GM19025 (cell line): ENCODE data around the gene LPO.

Source experiments
- ATAC-seq: cut with Tn5 transposase; IDR thresholded peaks from one replicate; pipeline ENCODE4 v1.9.1; 2021; ENCODE audit warnings: mild to moderate bottlenecking, low read depth, moderate library complexity; ENCODE audit not compliant: unreplicated experiment

LPO gene

DNA sequence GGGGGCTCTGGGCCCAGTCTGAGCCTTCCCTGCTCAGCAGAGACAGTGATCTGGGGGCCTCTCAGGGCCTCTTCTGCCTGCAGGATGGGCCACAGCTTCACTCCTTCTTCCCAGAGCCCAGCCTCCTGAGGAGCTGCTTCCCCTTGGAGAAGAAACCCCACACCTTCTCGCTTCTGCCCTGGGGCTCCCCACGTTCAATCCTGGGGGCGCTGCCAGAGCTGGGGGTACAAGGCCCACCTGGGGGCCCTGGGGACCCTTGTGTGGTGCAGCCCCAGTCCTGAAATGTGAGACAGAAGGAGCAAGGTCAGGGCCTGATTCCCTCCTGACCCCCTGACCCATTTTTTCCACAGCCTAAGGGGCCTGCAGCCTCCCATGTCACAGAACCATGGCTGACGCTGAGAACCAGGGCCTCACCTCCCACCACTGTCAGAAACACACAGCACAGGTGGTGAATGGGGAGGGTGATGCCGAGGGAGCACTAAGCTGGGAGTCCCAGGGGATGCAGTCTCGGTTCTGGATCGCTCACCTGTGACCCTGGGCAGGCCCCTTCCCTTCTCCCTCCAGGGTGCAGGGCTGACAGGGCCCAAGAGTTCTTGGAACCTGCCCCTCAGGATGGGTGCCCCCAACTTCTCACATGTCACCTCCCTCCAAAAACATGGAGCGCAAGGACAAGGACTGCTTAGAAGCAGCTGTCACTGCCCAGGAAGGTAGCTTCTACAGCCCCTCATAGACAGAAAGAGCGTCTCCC is 64.0 kb downstream of the LPO start:
- no peak for ATAC-seq

DNA sequence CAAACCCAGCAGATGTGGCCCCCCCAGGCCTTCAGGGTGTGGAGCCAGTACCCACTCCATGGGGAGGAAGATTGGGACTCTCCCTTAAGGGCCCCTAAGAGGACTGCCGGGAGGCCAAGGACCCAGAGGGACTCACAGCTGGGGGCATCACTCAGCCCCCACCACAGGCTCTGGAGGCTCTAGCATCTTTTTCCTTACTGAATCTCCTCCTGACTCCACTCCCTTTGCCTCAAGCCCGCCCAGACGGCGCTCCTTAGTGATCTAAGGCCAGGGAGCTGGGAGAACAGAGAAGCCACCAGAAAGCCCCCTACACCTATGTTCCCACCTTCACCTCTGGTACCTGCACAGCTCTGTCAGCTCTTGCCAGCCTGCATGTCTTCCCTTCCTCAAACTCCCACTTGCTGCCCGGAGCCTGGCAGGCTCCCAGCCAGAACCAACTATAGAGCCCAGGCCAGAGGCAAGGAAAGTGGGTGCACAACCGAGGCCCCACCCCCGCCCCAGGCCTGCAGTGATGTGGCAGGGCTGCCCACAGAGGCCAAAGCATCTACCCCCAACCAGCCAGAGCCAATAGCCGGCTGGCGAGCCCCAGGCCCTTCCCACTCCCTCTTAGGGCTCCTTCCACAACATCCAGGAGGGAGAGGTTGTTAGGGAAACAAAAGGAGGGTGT is 64.7 kb downstream of the LPO start:
- no peak for ATAC-seq

DNA sequence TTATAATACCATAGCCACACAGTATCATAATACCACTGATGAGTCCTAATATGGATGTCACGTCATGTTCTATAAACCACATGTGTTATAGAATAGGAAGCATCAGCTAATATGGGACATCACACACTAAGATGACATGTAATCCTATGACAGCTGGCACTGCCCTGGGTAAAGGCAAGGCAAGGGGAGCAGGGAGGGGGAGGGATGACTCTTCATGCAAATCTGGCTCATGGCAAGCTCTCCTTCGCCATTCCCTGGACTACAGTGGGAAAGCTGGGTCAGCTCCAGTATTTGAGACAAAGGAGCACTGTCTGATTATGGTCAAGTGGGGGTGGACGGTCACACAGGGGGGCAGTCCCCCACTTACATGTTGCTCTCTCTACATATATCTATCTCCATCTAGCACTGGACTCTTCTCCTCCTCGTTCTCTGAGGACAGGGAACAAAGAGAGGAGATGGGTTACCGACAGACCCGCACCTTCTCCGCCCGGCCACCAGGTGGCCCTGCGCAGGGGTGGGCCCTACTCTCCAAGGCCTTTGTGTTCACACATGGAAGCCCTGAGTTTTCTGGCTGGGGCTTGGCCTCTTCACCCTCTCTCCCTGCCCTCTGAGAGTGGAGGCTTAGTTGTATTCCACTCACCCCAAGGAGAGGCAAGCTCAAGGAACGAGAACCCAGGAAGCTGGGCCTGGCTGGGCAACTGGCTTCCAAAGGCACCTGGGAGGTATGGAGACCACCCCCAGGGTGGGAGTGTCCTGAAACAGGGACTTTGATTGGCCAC is 65.8 kb downstream of the LPO start:
- no peak for ATAC-seq

DNA sequence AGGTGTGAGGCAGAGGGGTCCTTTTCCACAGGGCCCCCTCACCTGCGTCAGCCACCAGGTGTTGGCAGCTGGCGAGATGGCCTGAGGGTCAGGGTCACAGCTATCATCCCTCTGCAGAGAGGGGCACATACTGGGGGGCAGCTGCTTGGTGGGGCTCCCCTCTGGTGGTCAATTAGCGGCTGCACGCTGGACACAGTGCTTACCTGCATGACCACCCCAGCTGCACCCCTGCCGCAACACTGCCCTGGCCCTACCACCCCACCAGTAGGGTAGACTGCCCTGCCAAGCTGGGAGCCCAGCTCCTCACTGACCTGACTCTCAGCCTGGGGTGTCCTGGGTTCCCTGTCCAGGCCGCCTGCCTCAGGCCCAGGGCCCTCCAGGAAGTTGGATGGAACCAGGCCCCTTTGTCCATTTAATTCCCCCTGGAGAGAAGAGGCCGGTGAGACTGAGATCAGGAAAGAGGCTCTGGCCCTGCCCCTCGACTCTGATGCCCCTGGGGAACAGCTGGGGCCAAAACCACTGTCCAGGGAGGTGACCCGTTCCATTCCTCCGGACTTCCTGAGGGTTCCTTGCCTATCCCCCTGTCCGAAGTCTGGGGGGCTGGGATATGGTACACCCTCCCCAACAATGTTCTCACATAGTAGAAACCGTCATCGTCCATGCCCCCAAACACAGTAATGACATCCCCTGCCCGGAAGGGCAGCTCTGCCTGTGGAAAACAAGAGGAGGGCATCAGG is 66.5 kb downstream of the LPO start:
- no peak for ATAC-seq

DNA sequence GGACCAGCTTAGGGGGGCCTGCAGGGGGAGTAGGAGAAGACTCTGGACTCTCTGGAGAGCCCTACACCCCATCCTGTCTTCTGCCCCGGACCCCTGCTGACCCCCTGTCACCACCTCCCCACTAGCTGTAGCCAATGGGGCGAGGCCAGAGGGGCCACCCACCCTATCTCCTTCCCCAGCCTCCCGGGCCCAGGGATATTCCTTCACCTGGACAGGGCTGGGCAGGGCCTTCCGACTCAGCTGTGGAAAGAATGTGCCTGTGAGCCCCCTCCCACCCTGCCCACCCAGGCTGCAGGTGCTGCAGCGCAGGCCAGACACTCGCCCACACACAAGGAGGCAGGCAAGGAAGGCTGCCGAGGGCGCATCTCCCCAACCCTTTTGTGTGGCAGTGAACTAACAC is 67.2 kb downstream of the LPO start:
- no peak for ATAC-seq

DNA sequence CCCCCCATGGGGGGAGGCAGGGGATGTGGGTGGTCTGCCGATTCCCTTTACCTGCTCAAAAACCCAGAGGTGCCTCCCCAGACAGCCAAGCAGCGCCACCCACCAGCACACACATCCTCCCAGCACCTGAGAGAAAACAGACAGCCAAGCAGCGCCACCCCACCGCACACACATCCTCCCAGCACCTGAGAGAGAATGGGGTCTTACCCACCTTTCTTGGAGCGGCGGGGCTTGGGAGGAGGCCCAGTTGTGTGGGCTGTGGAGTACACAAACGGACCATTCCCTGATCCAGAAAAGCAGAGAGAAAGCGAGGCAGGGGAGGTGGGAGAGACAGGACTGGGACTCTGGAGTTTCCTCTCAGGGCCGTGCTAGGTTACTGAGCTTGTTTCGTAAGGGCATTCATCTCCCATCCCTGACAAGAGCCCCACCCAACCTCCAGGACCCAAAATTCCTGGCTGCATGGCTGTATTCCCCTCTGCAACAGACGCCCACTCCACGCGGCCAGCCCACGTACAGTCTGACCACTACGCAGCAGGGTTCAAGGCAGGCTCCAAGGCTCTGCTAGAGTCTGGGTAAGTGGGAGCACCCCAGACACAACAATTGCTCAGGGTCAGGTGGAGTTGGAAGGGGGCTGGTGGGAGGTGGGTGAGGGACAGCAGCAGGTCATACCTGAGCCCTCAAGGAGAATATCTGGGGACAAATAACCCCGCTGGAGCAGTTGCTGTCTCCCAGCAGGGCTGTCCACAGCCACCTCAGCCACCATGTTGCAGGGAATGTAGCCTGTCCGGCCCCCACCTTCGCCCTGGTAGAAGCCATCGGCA is 68.0 kb downstream of the LPO start:
- no peak for ATAC-seq

DNA sequence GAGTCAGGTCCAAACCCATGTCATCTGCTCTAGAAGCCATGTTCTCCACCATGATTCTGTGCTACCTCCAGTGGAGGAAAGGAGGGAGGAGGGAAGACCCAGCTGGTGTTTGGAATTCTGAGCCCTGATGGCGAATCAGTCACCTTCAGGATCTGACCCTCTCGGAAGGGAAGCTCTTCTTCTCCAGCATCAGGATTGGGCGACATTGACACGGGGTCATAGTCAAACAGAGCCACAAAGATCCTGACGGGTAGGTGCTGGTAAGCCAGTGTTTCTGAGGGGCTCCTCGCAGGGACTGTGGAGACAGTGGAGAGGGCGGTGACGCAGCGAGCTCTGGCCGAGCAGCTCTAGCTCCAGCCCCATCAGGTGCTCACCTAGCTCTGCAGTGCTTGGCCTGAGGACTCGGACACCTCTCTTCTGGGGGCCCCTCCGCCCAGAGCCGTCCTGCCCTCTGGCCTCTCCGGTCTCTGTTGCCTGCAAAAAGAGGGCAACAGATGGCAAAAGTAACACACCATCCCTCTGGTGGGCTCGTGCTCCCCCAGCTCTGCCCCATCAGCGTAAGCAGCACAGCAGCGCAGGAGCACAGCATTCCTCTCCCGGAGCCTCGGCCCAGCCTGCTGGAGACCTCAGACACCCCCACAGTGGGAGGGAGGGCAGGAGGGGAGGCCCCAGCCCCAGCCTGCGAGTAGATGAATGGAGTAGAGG is 69.2 kb downstream of the LPO start:
- ATAC-seq = no peak

DNA sequence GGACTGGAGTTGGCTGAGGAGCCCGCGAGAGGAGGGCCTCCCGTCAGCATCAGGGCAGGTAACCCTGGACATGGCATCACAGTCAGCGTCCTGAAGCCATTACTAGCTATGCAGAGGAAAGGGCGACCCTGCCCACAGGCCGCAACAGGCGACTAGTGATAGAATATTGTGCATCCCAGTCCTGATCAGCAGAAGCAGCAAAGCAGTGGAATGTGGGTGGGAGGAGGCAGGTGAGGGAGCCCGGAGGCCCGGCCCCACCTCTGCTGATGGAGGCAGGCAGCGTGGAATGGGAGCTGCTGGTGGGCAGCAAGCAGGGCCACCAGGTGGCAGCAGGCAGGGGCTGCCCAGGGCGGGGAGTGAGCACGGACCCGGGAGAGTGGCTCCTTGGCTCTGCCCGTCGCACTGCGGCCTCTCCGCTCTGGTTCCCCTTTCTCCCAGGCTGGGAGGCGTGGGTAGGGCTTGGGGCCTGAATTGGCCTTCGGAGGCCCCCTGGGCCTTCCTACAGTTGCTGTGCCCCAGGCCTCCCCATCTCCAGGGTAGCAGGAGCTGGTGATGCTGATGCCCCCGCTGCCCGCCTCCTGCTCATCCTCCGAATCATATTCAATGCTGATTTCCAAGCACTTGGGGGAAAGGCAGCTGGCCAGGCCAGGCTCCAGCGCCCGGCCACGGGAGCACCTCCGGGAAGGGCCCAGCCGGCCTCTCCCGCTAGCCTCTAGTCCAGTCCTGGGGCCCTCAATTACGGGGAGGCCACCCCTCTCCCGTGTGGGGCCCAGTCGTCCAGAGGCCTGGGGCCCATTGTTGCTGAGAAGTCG is 70.0 kb downstream of the LPO start:
- ATAC-seq = no peak

DNA sequence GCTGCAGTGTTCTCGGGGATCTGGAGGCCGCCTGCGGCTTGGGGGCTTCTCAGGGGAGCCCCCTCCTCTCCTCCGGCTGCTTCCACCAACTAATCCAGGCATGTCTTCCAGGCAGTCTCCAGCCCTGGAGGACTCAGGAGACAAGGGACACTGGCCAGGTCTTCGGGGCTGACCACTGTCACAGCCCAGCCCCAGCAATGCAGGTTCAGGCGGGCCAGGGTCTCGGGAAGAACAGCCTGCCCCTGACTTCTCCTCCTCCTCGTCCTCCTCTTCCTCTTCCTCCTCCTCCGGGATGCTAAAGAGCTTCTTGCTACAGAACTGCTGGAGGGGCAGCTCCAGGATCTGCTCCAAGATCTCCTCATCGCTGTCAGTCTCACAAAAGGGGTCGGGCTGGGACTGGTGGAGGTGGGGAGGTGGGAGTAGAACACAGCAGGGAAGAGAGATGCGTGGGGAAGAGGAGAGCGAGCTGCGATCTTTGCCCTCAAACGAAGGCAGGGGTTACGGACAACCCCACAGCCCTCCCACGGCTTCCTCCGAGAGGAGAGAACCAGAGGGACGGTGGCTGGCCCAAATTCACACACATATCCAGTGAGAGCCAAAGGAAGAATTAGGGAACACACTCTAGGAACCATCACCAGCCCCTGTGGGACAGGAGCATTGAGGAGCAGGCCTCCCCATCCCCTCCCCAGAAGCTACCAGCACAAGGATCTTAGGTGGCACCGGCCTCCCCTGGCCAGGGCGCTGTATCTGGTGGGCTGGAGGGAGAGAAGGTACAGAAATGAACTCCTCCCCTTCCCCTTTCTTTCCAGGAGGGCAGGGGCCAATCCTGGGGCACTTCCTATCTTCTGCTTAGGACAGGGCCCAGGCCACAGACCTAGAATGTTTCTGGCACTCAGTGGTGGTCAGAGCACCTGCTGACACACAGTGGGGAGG is 70.9 kb downstream of the LPO start:
- no peak for ATAC-seq

DNA sequence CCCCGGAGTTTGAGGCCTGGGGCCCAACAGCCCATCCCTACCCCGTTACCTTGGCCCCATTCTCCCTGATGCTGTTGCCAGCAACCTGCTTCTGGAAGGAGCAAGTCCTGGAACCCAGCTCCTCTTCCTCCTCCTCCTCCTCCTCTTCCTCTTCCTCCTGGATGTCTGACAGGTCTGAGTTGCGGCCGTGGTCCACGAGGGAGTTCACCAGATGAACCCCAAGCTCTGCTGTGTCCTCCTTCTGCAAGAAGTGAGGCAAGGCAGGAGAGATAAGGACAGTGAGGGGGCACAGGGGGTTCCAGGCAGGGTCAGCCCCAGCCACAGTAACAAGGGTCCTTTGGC is 71.5 kb downstream of the LPO start:
- no peak for ATAC-seq

DNA sequence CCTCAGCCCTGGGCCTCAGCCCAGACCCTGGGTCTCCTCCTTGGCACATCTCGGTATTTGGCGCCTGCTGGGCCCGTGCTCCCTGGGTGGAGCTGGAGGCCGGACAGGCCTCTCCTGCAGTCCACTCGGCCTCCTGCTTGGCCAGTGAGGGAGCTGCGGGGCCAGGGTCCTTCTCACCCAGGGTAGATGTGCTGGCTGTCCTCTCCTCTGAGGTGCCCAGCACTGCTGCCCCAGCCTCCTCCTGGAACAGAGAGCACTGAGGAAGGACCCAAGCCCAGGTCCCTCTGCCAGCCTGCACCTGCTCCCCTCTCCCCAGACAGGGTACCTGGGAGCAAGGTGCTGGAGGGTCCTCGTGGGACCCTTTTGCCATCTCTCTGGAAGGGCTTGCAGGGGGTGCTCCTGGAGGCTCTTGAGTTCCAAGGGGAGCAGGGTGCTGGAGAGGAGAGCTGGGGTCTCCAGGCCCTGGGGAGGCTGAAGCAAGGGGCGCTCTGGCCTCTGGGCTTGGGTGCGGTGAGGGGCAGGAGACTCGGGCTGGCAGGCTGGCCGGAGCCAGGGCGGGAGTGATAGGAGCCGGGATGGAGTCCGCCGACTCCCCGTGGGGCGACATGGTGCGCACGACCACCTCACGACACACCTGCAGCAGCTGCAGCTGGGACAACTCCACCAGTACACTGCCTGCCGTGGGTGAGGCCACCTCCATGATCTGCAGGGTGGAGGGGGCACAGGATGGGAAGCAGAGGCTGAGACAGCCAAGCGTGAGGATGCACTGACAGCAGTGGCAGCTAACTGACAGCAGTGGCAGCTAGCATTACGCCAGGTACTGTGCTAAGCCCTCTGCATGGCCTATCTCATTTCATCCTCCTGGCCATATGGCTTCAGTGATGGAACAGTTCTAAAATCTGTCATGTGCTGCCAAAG is 72.4 kb downstream of the LPO start:
- no peak for ATAC-seq

DNA sequence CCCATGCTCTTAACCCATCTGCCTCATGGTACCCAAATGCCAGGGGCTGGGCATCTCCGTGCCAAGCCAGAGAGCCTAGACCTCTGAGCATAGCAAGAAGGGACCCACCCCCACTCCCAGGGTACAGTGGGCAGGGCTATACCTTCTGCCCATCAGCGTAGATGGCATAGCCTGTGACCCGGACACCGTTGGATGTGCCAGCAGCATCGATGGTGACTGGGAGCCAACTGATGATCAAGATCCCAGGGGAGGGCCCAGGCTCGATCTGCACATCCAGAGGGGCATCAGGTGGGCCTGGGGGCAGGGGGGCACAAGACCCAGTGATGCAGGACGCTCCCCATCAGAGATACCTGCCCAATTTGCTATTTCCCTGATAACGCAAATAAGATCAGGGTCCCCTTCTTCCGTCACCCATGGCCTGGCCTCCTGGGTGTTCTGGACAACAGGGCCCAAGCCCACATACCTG is 73.1 kb downstream of the LPO start:
- ATAC-seq = no peak

DNA sequence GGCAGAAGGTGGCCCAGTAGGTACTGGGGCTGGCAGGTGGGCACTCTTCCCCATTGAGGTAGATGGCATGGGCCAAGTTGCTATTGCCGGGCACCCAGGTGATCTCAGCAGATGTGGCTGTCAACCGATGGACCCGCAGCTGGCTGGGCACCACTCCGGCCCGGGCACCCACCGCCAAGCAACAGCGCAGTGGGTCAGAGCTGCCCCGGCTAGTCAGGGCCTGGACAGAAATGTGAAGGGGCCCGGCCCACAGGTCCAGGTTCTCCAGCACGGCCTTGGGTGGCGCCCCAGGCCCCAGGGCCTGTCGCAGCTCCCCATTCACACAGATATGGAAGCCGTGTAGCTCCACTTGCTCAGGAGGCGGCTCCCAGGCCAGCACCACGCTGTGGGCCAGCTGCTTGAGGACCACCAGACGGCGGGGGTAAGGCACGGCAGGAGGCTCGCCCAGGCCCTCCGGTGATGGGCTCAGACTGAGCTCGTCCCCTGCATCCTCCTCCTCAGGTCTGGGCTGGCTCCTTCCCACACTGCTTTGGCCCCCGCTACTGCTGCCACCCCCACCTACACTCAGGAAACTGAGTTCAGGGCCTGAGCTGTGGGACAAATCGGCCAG is 73.7 kb downstream of the LPO start:
- ATAC-seq = no peak

DNA sequence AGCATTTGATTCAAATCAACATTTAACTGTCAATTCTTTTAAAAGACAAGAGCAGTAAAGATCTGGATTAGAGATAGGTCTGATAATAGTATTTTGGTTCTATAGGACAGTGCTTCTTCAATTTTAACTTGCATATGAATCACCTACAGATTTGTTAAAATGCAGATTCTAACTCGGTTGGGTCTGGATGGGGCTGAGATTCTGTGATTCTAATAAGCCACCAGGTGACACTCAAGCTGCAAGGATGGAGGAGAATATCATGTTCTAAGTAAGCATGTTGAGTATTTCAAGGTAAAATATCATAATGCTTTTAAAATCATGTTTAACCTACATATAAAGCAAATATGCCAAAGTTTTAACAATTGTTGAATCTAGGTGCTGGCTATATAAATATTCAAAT is 74.4 kb downstream of the LPO start:
- ATAC-seq = no peak

DNA sequence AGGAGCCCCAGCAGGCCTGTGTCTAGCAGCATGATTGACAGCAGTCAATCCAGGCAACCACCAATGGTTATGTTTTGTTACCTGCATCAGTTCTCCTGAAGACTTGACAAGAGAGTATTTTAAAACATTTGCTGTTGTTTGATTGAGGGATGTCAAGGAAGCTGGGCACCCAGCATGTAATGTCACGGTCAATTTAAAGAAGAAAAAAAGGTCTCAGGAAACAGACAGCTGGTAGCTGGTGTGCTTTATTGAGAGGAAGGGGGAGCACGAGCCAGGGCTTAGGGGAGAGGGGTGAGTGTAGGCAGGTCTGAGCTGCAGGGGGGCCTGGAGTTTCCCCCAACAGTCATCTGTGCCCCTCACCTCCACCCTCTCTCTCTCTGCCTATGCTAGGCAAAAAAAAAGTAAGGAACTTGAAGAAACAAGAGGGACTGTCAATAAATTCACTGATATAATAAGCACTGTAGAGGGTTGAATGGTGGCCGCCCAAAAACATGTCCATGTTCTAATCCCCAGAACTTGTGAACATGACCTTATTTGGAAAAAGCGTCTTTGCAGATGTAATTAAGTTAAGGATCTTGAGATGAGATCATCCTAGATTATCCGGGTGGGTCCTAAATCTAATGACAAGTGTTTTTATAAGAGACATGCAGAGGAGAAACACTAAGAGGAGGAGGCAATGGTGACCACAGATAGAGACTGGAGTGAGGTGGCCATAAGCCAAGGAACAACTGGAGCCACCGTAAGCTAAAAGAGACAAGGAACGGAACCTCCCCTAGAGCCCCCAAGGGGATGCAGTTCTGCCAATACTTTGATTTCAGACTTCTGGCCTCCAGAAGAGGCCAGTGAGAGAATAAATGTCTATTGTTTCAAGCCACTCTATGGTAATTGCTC is 75.7 kb downstream of the LPO start:
- ATAC-seq = no peak
